K562 (cell line): ENCODE measurements around the gene MAP2K6.
A peak's percentile ranks its signal among the peaks of the same experiment; 100 is the strongest.

Experiments
- ADNP ChIP-seq: fragments of 200-800 bp; sonication (Bioruptor generic); IDR thresholded peaks from 2 replicates; pipeline ENCODE4 v1.6.1; 2016; ENCODE audit warnings: missing genetic modification characterization, missing compliant biosample characterization
- BRCA1 ChIP-seq, 2 experiments: fragments of 450-650 bp in 1 of 2; sonication (generic) in 1 of 2; formaldehyde crosslinking in 1 of 2; IDR thresholded peaks; 2 replicates each; pipeline versions ENCODE4 v1.5.0 to v1.6.1; 2017 to 2020; ENCODE audit warnings: mild to moderate bottlenecking in 1 of 2, missing genetic modification reagents in 1 of 2
- POLR2A ChIP-seq: fragments of 450-650 bp; conservative IDR thresholded peaks from 2 replicates; pipeline ENCODE4 v1.6.1; 2016
- REST ChIP-seq, 2 experiments: fragments of 450-650 bp; formaldehyde crosslinking in 1 of 2; IDR thresholded peaks; 2 replicates each; pipeline versions ENCODE4 v1.4.0 to v1.6.1; 2014 to 2020; ENCODE audit warnings: mild to moderate bottlenecking in 2 of 2, borderline replicate concordance in 1 of 2, low read depth in 1 of 2
- RFX1 ChIP-seq: fragments of 450-650 bp; IDR thresholded peaks from 2 replicates; pipeline ENCODE4 v1.6.1; 2016; ENCODE audit warnings: mild to moderate bottlenecking, moderate library complexity
- SMC3 ChIP-seq: conservative IDR thresholded peaks from 2 replicates; pipeline ENCODE4 v1.6.1; 2011; ENCODE audit warnings: low read depth, low read length, improper control_type of control experiment; ENCODE audit not compliant: insufficient read depth
- U2AF1 ChIP-seq: fragments of 200-400 bp; formaldehyde crosslinking; optimal IDR thresholded peaks from 2 replicates; pipeline ENCODE3; 2017; ENCODE audit warnings: mild to moderate bottlenecking, low read depth, low read length, moderate library complexity
- TF ChIP-seq, protein P1 (sequence below): IDR thresholded peaks from 2 replicates; pipeline ENCODE4 v1.6.1; 2011; ENCODE audit not compliant: insufficient read length; ENCODE audit errors: extremely low read depth
- TF ChIP-seq, protein P2 (sequence below), 3 experiments: IDR thresholded peaks in 2 of 3; conservative IDR thresholded peaks in 1 of 3; 2 replicates each; pipeline ENCODE4 v1.5.1; 2011 to 2012; ENCODE audit warnings: low read length in 3 of 3, mild to moderate bottlenecking in 3 of 3, control low read depth in 2 of 3, improper control_type of control experiment in 1 of 3, inconsistent platforms in 1 of 3, low read depth in 1 of 3, mixed read lengths in 1 of 3, moderate library complexity in 1 of 3; ENCODE audit not compliant: insufficient read depth in 2 of 3

- TF ChIP-seq U2AF1, result no peak
- TF ChIP-seq POLR2A, result no peak
- TF ChIP-seq REST (IDR thresholded peaks at IDR 0.05; ENCODE audit: borderline replicate concordance), result peak; percentile 54
- TF ChIP-seq REST (CRISPR knock-in tag; IDR thresholded peaks at IDR 0.05; ENCODE audit: low read depth), result no peak
- TF ChIP-seq, protein P1, sequence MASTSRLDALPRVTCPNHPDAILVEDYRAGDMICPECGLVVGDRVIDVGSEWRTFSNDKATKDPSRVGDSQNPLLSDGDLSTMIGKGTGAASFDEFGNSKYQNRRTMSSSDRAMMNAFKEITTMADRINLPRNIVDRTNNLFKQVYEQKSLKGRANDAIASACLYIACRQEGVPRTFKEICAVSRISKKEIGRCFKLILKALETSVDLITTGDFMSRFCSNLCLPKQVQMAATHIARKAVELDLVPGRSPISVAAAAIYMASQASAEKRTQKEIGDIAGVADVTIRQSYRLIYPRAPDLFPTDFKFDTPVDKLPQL, result no peak
- no peak for TF ChIP-seq BRCA1 (IDR thresholded peaks at IDR 0.05)
- no peak for TF ChIP-seq BRCA1 (CRISPR knock-in tag; IDR thresholded peaks at IDR 0.05)
- TF ChIP-seq, protein P2, sequence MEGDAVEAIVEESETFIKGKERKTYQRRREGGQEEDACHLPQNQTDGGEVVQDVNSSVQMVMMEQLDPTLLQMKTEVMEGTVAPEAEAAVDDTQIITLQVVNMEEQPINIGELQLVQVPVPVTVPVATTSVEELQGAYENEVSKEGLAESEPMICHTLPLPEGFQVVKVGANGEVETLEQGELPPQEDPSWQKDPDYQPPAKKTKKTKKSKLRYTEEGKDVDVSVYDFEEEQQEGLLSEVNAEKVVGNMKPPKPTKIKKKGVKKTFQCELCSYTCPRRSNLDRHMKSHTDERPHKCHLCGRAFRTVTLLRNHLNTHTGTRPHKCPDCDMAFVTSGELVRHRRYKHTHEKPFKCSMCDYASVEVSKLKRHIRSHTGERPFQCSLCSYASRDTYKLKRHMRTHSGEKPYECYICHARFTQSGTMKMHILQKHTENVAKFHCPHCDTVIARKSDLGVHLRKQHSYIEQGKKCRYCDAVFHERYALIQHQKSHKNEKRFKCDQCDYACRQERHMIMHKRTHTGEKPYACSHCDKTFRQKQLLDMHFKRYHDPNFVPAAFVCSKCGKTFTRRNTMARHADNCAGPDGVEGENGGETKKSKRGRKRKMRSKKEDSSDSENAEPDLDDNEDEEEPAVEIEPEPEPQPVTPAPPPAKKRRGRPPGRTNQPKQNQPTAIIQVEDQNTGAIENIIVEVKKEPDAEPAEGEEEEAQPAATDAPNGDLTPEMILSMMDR (IDR thresholded peaks at IDR 0.05 in 2 of 3, conservative IDR thresholded peaks at IDR 0.05 in 1 of 3; ENCODE audit: insufficient read depth in 2 of 3, low read depth in 1 of 3, low read length in 3 of 3), result no peak
- no peak for TF ChIP-seq SMC3
- TF ChIP-seq ADNP (tag), result no peak
- TF ChIP-seq RFX1, result no peak
Measured at GRCh38 chr17:69567130-69567529, 152.6 kb downstream of the MAP2K6 start.
